NCI-H187 treated with DMSO at 0.1 percent for 48 hours (cell line): ENCODE measurements around the gene PFDN2.

Experiments
- DNase-seq: peaks from one replicate; lab custom pipeline; 2025; lab: John Stamatoyannopoulos, UW

The PFDN2 gene

GRCh38 chr1:161051219-161051618, 66.6 kb downstream of the PFDN2 start:
- DNase-seq = no peak
